HG03571 (cell line): Measurements from ENCODE around the gene AATK.
"Not testable (repeated sequence)": the region's sequence is repeated elsewhere in the genome, so short reads cannot be mapped to it uniquely, and the experiment has no call there.

Experiments
- ATAC-seq: cut with Tn5 transposase; IDR thresholded peaks from one replicate; pipeline ENCODE4 v1.9.1; 2021; ENCODE audit not compliant: unreplicated experiment

AATK gene

DNA sequence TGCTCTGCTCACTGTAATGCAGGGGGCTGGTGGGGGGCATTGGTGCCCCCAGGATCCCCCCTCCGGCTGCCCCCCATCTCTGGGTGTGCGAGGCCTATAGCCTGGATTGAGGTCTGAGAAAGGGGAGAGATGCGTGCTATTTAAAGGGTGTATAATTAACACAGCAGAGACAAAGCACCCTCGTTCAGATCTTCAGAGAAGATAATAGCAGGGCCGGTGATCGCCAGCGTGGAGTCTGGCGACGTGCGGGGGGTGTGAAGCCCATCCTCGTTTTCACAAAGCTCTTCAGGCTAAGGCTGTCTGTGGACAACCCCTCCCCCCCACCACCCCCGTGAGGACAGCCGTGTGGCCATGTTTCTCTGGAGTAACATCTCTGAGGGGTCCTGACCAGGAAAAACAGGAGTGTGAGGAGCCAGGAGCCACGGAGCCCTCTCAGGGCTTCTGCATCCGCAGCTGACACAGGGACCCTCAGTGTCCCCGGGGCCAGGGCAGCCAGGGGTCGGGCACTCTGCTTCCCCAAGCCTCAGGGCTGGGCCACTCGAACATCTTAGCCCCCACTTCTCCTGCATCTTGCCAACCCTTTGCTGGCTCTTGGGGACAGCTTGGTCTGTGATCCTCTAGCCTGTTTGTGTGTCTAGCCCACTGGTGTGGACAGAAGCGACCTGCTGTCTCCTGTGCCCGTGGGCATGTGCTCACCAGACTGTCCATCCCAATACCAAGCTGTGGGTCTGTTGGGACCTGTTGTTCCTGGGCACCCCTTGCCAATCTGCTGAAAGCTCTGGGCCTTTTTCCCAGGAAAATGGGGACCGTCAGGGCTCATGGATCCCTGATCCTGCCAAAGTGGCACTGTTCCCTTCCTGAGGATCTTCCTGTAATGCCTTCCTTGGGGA, 72.2 kb downstream of the AATK start:
- no peak for ATAC-seq

DNA sequence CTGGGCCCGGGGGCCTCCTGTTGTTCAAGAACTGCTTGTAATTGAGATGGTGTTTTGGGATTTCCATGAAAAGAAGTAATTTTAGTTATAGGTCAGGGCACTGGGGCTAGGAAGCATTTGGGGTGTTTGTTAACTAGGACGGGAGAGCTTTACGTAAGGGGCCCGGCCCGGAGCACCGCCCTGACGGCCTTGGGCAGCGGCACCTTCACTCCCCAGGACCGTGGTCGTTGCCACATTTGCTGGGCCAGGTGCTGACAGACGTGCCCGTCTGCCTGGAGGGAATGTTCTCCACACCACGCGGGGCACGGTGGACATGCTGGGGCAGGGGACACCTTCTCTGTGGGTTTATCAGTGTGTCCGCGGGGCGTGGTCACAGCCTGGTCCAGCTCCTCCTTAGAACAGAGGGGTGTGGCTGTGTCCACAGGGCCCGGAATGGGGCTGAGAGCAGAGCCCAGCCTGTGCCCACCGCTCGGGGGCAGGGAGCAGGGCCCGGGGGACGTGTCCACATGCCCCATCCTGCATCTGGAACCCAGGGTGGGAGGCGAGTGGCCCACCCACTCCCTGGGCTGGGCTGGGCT, 73.4 kb downstream of the AATK start:
- no peak for ATAC-seq

DNA sequence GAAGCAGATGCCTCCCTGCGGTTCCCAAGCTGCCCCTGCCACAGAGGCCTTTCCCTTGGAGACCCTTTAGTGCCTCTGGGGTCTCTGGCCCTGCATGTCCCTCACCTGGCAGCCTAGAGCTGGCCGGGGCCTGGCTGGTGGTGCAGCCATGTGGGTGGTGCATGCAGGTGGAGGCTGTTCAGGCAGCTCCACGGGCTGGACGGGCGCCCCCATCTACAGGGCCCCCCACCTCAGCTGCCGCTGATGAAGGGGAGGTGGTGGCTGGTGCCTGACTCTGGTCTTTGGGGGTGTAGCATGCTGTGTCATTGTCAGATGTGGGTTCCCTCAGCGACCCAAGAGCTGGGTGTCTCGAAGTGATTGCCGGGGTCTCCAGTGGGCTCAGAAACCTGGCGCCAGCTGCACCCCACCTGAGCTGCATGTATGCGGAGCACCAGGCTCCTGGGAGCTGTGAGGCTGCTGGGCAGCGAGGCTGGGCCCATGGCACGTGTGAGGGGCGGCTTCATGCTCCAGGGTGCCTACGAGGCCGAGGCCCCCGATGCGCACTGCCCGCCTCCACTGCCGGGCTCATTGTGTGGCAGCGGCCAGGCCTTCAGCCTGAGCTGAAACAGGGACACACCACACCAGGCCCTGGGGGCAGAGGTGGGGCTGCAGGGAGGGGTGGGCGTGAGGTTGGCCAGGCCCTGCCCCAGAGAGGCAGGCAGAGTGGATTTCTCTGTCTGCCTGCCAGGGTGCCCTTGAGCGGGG, 74.1 kb downstream of the AATK start:
- ATAC-seq, result no peak

DNA sequence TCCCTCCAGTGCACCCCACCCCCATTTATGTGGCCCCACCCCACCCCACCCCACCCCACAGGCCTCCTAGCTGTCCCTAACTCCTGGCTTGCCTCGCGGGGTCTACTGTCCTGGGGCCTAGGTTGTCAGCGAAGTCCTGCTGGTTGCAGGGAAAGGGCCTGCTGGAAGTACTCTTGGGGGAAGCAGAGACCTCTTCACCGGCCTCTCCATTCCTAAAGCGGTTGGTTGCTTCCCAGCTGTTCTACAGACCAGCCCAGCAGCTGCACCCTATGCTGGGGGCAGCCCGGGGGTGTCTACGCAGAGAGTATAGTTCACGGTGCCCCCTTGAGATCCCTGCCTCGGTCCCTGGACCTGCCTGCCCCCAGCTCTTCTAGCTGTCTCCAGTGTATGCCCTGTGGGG, 74.9 kb downstream of the AATK start:
- no peak for ATAC-seq

DNA sequence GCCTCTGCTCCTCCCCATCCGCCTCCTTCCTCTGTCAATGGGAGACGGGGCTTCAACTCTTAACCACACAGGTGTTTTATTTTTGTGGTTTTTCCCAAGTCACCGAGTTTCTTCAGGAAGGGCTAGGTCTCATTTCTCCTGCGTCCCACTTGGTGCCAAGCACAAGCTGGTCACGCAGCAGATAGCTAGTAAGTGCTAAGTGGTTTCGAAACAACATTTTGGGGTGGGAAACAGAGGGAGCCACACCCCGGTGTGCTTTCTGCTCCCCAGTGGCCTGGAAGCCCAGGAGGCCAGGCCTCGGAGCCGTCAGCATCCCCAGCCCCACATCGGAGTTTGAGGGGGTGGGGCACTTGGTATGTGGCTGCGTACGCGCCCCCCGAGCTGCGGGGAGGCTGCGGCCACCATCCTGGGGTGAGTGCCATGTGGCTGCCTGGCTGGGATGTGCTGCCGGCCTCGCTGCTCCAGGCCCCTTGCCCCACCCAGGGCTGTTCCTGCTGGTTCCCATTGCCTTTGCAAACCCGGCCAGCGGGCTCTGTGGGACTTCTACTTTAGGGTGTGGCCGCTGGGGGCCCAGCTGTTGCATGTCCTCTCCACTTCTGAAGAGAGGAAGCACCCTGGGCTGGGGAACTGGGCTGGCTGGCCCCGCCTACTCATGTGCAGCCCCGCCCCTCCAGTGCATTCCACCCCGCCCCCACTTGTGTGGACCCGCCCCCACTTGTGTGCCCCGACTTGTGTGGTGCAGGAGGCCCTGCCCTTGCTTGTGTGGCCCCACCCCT, 75.5 kb downstream of the AATK start:
- no peak for ATAC-seq

DNA sequence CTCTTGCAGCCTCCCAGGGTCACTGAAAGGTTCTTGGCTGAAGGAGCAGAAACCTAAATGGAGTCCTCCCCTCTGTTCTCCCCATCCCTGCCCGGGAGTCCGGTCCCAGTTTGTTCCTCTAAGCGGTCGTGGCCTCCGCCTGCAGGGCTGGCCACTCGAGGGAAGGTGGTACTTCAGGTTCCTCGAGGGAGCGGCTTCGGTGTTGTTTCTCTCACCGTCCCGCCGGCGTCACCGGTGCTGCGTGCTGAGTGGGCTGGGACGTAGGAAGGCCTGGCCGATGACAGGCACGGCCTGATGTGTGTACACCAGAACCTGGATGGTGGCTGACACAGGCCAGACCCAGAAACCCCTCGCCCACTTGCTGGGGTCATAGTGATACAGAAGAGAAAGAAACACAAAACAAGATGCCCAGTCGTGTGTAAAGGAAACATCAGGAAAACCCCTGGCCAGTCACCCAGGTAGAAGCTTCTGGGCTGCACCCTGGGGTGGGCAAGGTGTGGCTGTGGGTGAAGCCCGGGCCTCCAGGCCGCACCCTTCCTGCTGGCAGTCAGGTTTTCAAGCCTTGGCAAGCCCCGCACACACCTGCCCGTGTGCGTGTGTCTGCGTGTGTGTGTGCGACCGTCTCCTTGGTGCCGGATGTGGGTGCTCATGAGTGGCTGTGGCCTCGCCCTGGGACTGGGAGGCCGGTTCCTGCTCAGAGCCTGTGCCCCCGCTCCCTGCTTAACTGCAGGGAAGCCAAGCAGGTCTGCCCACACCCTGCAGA, 79.1 kb downstream of the AATK start:
- no peak for ATAC-seq

DNA sequence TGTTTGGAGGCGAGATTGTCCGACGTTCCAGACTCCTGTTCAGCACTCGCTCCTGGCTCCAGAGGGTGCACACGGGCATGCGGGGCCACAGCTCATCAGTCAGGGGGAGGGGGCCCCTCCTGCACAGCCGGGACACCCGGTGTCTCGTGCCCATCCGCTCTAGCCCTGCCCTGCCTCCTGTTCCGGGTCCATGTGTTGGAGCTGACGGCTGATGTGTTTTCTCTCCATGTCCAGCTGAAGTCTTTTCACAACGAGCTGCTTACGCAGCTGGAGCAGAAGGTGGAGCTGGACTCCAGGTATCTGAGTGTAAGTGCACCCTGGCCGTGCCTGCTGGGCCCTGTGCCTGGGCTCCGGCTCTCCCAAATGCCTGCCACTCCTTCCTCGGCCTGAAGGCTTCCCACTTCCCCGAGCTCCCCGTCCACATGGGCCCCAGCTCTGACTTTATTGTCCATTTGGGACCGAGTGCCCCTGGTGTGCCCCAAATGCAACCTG, 80.6 kb downstream of the AATK start:
- ATAC-seq, result no peak

DNA sequence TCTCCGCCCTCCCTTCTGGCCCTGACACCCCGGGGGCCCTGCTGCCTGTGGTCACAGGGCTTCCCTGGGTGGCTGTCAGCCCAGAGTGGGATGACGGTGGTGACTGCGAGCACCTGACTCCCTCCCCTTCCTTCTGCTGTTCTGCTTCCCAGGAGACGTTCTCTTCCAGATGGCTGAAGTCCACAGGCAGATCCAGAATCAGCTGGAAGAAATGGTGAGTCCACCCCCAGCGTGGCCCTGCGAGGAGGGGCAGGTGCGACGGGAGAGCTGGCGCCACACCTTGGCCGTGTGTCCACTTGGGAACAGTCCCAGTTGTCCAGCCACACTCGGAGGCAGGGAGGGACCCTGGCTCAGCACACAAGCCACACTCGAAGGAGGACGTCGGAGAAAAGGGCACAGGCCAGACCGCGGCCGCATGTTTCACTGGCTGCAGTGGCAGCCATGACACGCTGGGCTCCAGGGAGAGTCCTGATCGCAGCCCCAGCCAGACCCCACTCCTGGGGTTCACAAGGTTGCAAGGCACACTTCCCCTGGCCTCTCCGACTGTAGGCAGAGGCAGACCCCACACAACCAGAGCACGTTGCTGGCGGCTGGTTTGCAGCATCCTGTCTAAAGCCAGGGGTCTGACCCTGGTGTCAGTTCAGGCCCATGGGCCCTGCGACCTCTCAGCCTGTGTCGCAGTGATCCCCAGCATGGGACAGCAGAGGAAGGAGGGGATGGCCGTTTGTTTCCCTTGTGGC, 81.2 kb downstream of the AATK start:
- no peak for ATAC-seq

DNA sequence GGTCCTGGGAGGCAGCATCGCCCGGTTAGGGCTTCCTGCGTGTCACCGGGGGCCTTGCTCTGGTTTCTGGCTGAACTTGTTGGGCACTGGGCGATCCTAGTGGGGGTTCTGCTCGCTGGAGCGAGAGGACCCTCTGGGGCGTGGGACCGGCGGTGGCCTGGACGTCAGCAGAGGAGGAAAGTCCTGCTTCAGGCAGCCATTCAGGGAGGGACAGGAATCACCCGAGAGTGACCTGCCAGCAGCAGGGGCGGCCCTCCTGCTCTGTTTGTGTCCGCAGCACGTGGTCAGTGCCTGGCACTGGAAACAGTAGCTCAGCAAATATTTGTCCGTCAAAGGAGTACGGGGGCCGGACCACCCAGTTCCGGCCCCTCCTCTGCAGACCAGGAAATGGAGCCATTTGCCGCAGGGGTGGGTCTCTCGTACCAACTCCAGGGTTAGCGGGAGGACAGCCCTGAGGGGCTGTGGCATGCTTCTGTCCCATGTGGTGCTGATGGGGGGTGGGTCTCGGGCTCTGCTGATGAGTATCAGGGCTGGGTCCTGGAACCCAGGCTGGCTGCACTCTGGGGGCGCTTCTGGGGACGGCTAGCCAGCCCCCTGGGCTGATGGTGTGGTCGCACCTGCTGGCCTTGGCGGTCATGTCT, 82.8 kb downstream of the AATK start:
- ATAC-seq, result no peak

DNA sequence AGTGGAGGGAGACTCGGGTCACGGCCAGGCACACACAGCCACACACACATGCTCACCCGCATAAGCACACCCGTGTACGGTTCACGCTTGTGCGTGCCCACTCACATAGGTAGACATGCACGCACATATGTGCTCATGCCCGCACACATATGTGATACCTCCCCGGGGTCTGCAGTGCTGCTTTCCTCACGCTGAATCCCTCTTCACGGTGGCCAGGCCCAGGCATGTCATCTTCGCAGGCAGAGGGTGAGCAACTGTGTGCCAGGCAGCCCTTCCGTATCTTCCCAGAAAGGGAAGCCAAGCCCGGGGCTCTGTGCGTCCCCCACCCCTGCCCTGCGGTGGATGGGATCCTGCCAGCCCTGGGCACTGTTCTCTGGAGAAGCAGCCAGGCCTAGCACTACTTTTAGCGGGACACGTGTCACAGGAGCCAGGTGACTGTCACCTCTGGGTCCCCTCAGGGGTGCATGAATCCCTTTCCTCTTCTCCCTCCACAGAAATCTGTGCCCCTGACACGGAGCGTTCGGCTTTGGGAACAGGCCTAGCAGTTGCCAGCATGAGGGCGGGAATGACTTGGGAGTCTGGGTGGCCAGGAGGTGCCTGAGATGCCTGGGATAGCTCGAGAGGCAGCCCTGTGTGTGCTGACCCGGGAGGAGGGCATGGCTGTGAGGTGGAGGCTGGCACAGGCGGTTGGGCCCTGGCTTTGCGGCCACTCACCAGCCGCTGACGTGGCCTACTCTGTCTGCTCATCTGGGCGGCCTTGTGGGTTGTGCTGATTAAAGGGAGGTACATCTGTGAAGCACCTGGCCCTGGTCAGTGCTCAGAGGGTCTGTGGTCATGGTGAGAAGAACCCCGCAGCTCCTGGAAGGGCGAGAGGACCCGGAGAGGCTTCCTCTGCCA, 83.6 kb downstream of the AATK start:
- ATAC-seq, result no peak

DNA sequence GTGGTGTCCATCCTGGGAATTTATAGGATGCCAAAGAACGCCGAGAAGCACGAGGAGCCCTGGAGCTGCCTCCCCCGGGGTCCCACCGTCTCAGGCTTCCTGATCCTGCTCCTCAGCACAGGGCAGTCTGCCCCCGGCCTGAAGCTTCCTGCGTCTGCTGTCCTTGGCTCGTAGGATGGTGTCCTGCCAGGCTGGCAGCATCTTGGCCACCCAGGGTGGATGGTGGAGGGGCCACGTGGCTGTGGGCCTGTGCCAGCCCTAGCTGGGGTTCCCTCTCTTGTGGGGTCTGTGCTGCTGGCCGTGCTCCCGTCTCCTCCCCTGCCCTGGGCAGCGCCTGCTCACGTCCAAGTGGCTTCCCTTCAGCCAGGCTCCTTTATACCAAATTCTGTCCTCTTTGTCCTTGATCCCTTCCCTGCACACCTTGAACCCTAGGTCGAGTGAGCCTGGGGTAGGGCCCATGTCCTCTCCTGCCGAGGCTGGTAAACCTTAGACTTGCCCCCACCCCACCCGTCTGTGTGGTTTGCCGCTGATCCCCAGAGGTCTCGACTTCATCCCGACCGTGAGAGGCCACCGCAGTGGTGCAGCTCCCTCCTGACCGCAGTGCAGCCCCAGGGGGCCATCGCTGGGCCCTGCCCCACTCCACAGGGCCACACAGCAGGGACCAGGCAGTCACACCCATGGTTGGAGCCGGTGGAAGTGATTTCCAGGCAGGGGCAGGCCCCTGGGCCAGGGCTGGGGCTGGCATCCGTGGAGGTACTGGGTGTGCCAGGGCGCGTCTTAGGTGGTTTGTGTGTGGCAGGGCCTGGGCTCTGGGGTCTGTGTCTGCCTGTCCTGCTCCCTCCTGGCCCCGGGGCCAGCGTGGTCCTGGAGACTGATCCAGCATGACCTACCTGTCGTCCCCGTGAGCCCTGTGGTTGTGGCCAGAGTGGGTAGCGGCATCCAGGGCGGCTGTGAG, 84.5 kb downstream of the AATK start:
- no peak for ATAC-seq

DNA sequence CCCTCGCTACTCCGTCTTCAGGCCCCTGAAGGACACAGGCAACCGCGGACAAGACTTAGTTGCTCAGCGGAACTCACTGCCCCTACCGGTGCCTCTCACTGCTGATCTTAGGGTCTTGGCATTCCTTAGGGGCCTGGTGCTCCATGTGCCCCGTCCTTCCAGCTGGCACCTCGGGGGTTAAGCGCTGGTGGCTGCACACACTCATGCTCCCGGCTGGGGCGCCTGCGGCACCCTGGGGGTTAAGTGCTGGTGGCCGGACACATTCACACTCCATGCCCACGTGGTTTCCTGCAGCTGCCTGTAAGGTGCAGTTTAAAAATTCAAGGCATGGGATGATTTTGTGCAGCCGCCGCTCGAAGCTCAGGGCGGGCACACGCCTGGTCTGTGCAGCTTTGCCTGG, 86.0 kb downstream of the AATK start:
- no peak for ATAC-seq

DNA sequence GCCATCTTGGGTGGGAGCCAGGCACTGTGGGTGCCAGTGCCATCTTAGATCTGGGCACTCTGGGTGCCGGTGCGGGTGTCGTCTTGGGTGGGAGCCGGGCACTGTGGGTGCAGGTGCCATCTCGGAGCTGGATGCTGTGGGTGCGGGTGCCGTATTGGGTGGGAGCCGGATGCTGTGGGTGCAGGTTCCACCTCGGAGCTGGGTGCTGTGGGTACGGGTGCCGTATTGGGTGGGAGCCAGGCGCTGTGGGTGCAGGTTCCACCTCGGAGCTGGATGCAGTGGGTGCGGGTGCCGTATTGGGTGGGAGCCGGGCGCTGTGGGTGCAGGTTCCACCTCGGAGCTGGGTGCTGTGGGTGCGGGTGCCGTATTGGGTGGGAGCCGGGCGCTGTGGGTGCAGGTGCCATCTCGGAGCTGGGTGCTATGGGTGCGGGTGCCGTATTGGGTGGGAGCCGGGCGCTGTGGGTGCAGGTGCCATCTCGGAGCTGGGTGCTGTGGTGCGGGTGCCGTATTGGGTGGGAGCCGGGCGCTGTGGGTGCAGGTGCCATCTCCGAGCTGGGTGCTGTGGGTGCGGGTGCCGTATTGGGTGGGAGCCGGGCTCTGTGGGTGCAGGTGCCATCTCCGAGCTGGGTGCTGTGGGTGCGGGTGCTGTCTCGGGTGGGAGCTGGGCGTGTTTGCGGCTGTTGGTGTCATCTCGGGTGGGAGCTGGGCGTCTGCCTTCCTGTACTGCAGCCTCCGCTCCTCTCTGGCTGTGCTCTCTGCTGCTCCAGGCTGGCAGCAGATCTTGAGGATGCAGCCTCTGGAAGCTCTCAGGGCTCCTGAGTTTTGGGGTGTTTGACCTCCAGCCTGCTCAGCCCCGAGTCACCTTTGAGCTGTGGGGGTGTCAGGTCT, 87.8 kb downstream of the AATK start:
- not testable (repeated sequence) for ATAC-seq

DNA sequence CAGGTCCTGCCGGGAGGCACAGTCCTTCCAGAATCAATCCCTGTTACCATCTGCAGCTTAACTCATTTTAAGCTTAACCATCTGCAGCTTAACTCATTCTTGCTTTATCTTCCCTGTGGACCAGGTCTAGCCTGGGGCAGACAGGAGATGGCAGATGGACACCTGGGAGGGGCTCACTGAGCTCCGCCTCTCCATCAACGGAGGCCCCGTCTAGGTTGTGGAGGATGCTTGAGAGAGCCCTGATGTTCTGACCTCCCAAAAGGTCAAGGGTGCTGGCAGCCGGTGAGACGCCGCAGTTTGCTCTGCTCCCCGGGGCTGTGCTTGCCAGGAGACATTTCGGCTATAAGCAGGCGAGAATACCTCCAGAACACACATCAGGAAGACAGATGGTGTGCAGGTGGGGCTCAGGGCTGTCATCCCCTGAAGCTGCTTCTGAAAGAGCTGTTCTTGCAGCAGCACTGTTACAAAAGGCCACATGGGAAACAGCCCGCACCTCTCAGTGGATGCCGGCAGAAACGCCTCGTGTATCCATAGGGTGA, 89.8 kb downstream of the AATK start:
- ATAC-seq, result no peak

DNA sequence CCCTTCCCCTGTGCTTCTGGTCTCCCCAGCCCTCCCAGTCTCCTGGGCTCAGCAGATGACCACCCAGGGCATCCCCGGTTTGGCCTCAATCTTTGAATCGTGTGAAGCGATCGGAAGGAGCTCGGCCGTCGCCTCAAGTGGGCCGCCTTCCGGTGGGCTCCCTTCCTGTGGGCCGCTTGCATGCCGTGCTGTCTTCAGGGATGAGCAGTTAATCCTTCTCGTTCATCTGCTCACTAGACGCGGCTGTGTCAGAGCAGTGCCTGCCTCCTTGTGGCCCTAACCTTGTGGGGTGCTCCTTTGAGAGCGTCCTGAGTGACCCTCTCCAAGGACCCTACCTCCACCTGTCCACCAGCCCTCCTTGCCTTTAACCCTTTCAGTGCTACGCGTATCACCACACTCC, 90.7 kb downstream of the AATK start:
- ATAC-seq, result no peak

DNA sequence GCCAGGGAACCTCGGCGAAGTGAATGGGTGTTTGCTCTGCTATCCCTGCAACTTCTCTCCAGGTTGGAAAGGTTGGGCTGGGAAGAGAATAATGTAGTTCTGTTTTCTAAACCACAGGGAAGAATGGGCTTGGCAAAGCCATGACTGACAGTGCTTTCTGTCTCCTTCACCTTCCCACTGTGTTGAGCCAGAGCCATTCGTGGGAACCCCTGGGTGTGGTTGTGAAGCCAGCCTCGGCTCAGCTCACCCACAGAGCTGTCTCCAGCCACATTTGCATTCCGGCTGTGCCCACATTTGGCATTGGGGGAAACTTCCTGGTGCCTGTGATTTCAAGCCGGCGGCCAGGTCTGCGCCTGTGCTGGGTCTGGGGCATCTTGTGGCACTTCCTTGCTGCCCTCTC, 91.1 kb downstream of the AATK start:
- ATAC-seq, result no peak
